GM12801 (cell line): ENCODE results near the gene SLC22A5.

Experiments
- TF ChIP-seq, protein P1 (sequence below): IDR thresholded peaks from one replicate; pipeline ENCODE4 v1.5.1; 2011; ENCODE audit warnings: control low read depth; ENCODE audit not compliant: insufficient read length; ENCODE audit errors: extremely low read depth

The SLC22A5 gene

DNA sequence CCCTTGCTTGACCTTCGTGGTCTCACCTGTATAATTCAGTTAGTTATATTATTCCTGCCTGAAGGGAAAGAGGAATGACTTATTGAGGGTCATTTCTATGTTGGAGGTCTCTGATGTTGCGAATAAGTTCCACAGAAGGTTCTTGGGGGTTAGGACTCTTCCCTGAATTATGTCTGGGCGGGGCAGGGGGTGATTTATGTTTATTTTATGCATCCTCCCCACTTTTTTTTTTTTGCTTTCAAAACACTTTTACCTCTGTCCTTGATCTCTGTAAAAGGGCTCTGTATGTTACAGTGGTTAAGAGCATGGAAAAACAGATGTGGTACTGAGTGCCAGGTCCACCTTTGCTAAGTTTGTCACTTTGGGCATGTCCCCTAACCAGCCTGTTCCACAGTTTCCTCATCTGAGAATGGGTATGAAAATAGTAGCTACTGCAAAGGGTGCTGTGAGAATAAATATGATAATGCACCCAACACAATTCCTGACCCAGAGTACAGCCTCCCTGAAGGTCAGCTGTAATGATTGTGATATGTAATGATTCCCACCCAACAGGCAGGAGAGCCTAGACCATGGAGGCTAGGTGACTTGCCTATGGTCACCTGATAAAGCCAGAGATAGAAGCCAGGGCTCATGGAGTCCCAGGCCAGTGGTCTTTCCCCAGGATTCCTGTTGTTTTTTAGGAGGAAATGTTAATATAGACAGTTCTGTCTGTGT is 54.8 kb downstream of the SLC22A5 start:
- TF ChIP-seq, protein P1, sequence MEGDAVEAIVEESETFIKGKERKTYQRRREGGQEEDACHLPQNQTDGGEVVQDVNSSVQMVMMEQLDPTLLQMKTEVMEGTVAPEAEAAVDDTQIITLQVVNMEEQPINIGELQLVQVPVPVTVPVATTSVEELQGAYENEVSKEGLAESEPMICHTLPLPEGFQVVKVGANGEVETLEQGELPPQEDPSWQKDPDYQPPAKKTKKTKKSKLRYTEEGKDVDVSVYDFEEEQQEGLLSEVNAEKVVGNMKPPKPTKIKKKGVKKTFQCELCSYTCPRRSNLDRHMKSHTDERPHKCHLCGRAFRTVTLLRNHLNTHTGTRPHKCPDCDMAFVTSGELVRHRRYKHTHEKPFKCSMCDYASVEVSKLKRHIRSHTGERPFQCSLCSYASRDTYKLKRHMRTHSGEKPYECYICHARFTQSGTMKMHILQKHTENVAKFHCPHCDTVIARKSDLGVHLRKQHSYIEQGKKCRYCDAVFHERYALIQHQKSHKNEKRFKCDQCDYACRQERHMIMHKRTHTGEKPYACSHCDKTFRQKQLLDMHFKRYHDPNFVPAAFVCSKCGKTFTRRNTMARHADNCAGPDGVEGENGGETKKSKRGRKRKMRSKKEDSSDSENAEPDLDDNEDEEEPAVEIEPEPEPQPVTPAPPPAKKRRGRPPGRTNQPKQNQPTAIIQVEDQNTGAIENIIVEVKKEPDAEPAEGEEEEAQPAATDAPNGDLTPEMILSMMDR, result no peak

GRCh38 chr5:132425009-132425937 is 55.8 kb downstream of the SLC22A5 start:
- TF ChIP-seq, protein P1, result no peak

GRCh38 chr5:132425975-132426524 is 56.5 kb downstream of the SLC22A5 start:
- TF ChIP-seq, protein P1, result no peak

GRCh38 chr5:132426525-132427138 is 57.1 kb downstream of the SLC22A5 start:
- TF ChIP-seq, protein P1, result no peak

DNA sequence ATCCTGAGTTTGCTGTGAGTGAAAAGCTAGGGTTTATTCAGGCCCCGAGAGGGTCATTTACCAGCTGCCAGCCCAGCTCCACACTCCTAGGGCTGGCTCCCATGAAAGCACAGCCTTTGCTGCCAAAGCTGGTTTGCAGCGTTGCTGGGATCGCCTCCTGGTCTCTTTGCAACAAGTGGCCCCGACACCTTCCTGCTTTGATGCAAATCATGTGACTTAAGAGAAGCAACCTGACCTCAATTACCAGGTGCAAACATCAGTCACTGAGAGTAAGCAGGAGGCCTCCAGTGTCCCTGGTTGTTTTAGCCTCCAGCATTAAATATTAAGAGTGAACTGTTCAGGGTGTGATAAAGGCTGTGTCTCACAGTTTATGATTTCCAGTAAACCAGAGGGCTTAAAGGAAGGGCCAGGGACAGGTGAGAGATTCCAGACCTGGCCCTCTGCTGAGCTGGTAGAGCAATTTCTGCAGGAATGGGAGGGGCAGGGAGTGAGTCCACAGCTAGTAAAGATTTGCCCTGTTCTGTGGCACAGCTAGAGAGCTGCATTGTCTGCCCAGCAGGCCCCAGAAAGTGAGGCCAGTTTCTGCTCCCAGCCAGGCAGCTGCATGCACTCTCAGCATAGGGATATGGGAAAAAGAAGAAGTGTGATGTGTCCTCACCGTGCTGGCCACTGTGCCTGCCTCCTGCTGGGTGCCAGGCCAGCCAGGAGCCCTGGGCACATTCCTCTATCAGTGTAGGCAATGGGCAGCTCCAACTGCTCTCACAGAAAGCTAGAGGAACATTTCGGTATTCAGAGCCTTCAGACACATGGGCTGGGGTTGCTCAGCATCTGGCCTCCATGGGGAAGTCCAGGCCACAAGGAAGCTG is 58.0 kb downstream of the SLC22A5 start:
- TF ChIP-seq, protein P1, result no peak

DNA sequence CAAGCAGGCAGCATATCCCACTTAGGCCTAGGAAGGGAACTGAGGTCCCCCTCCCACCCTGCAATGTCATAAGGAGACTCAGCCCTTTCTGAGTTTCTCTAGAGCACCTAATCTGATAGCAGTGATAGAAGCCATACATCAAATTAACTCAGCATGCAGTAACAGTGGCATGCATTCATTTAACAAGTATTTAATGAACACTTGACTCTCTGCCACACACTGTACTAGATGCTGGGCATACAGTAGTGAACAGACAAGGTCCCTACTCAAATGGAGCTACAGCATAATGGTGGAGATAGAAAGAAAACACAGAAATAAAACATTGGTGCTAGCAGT is 58.6 kb downstream of the SLC22A5 start:
- TF ChIP-seq, protein P1, result no peak
